ENCODE data around the gene PINK1.

GRCh38 chr1:20648946-20649345 is 15.7 kb downstream of the PINK1 start:
- no peak for TF ChIP-seq EZH2phosphoT487 (IDR thresholded peaks at IDR 0.05; ENCODE audit: borderline replicate concordance, low read length)
- no peak for TF ChIP-seq CTCF (IDR thresholded peaks at IDR 0.05; ENCODE audit: low read depth, low read length, poor library complexity, severe bottlenecking)

Measured in DOHH2 (cell line).